ENCODE results near the gene GFRA3. TPM values are rescaled to one million over a fixed set of nuclear protein-coding genes. Genes with fewer than 3 reads are reported as not detected.
"Not testable (repeated sequence)": the region's sequence is repeated elsewhere in the genome, so short reads cannot be mapped to it uniquely, and the experiment has no call there.

GFRA3 gene, protein sequence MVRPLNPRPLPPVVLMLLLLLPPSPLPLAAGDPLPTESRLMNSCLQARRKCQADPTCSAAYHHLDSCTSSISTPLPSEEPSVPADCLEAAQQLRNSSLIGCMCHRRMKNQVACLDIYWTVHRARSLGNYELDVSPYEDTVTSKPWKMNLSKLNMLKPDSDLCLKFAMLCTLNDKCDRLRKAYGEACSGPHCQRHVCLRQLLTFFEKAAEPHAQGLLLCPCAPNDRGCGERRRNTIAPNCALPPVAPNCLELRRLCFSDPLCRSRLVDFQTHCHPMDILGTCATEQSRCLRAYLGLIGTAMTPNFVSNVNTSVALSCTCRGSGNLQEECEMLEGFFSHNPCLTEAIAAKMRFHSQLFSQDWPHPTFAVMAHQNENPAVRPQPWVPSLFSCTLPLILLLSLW
- 4.2 TPM for polyA plus RNA-seq (2013, experiment 1 of 2)
- 2.3 TPM for polyA plus RNA-seq (2013, experiment 2 of 2)

DNA sequence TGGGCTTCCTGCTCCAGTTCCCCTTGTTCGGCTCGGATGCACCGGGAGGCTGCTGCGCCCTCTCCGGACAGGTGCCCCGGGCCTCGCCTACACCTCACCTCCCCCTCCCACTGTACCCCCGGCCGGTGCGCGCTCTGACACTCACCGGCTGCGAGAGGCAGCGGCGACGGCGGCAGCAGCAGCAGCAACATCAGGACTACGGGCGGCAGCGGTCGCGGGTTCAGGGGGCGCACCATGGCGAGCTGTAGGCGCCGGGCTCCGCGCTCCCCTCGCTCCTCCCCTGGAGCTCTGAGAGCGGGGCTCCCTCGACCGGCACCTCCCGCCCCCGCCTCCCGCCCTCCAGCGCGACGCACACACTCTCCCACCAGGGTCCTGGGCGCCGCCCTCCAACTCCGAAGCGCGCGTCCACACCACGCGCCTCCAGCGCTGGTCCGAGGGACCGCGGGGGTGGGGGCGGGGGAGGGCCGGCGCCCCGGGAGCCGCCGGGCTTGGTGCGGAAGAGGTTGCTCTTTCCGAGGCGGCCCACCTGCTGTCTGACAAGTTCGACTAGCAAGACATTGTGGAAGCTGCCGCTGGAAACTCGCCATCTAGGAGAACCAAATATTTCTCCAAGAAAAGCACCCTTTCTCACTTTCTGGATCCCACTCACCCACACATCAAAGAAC is at the start of gene GFRA3:
GFRA3 (minus strand) TSS at position 433 of the 665 bp plus-strand sequence; CDS start at position 236, 197 bp downstream.
- Histone ChIP-seq H3K4me1 (ENCODE audit: control insufficient read depth, insufficient read depth, low read length, poor library complexity, severe bottlenecking) (no peaks in the 10 kb centered on the region), H3K36me3 (ENCODE audit: control insufficient read depth, insufficient read depth, low read length) (no peaks in the 10 kb centered on the region), H3K4me3 (ENCODE audit: extremely low read depth, insufficient read depth, low read length, poor library complexity, severe bottlenecking) (peak within 1 kb of the TSS; percentile 32), H3K27ac (ENCODE audit: low read depth, low read length, severe bottlenecking) (no peak within 1 kb of the TSS), H3K9me3 (ENCODE audit: control insufficient read depth, low read length) (no peaks in the 10 kb centered on the region)
- WGBS, 2 experiments (ENCODE audit: insufficient coverage in 2 of 2) = 1 to 2% methylated on average over 22 to 43 of the region's 62 CpGs

DNA sequence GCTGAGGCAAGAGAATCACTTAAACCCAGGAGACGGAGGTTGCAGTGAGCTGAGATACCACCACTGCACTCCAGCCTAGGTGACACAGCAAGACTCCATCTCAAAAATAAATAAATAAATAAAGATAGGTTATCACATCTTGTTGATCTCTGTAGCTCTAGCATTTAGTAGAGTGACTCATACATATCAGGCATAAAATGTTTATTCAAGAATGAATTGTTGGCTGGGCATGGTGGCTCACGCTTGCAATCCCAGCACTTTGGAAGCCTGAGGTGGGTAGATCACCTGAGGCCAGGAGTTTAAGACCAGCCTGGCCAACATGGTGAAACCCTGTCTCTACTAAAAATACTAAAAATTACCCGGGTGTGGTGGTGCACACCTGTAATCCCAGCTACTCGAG is 43.8 kb upstream of the GFRA3 start:
- H3K27ac ChIP-seq (ENCODE audit: low read depth, low read length, severe bottlenecking); H3K4me1 ChIP-seq (ENCODE audit: control insufficient read depth, insufficient read depth, low read length, poor library complexity, severe bottlenecking); H3K4me3 ChIP-seq (ENCODE audit: extremely low read depth, insufficient read depth, low read length, poor library complexity, severe bottlenecking); H3K9me3 ChIP-seq (ENCODE audit: control insufficient read depth, low read length): not testable (repeated sequence)
- WGBS, 2 experiments (ENCODE audit: insufficient coverage in 2 of 2) = 100% methylated on average over 1 to 3 of the region's 4 CpGs
- H3K36me3 ChIP-seq (ENCODE audit: control insufficient read depth, insufficient read depth, low read length) = peaks cover 52% of the 10 kb centered on the region

DNA sequence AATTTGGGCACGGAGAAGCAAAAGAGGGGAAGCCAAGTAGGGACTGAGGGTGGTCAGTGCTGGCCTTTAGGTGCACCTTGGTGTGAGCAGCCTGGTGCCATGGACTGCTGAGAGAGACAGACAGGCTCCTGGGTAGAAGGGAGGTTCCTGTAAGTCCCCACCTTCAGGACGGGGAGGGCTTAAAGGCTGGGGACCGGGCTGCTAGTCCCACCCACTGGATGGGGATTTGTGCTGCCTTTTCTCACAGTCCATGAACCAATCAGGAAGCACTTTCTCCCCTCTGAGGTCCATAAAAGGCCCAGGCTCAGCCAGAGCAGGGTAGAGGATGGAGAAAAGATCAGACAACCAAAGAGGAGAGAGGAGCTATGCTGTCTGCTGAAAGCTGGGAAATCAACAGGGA is 41.9 kb upstream of the GFRA3 start:
- Histone ChIP-seq H3K4me1 (ENCODE audit: control insufficient read depth, insufficient read depth, low read length, poor library complexity, severe bottlenecking) (no peaks in the 10 kb centered on the region), H3K36me3 (ENCODE audit: control insufficient read depth, insufficient read depth, low read length) (peaks cover 59% of the 10 kb centered on the region), H3K27ac (ENCODE audit: low read depth, low read length, severe bottlenecking) (no peak overlapping the region), H3K4me3 (ENCODE audit: extremely low read depth, insufficient read depth, low read length, poor library complexity, severe bottlenecking) (no peak overlapping the region), H3K9me3 (ENCODE audit: control insufficient read depth, low read length) (no peaks in the 10 kb centered on the region)
- 87 to 100% methylated on average over 1 to 3 of the region's 3 CpGs for whole genome bisulfite sequencing, 2 experiments (ENCODE audit: insufficient coverage in 2 of 2)

DNA sequence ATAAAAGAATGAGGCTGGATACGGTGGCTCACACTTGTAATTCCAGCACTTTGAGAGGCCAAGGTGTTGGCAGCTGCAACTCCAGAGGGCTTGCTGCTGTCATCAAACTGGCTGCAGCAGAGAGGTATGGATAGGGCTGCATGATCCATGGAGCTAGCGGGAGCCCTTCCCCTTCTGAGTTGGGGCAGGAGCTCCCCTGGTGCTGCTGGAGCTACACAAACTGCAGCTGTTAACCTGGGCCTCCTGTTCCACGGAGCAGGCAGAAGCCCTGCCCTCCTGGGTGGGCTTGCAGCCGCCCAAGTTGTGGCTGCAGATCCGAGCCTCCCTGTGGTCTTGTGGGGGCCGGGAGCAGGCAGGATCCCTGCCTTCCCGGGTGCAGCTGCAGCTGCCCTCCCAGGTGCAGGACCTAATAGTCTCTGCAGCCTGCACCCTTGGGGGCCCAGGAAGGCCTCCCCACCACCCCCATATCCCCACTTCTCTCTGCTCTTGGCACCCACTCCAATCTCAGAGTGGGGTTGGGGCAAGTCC is 41.4 kb upstream of the GFRA3 start:
- no peak overlapping the region for H3K4me3 ChIP-seq (ENCODE audit: extremely low read depth, insufficient read depth, low read length, poor library complexity, severe bottlenecking)
- no peaks in the 10 kb centered on the region for H3K4me1 ChIP-seq (ENCODE audit: control insufficient read depth, insufficient read depth, low read length, poor library complexity, severe bottlenecking)
- 84 to 90% methylated on average over 5 to 7 of the region's 7 CpGs for WGBS, 2 experiments (ENCODE audit: insufficient coverage in 2 of 2)
- no peaks in the 10 kb centered on the region for H3K9me3 ChIP-seq (ENCODE audit: control insufficient read depth, low read length)
- peaks cover 59% of the 10 kb centered on the region for H3K36me3 ChIP-seq (ENCODE audit: control insufficient read depth, insufficient read depth, low read length)
- no peak overlapping the region for H3K27ac ChIP-seq (ENCODE audit: low read depth, low read length, severe bottlenecking)

DNA sequence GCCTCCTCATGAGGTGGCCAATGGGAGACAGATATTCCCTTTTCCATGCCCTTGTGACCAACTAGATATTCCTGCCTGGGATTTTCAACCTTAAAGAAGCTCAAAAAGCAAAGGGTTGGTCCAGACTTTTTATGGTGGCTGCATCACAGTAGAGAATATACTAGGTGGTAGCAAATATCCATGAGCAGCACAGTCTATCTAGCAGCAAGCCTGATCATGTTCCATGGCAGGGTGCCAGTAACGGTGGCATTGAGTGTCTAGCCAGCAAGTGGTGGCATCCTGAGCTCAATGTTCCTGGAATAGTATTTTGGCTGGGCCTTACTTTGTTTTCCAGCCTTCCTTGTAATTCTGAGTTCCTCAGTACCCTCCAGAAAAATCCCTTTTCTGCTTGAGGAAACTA is 31.4 kb upstream of the GFRA3 start:
- Histone ChIP-seq H3K4me1 (ENCODE audit: control insufficient read depth, insufficient read depth, low read length, poor library complexity, severe bottlenecking) (no peaks in the 10 kb centered on the region), H3K9me3 (ENCODE audit: control insufficient read depth, low read length) (no peaks in the 10 kb centered on the region), H3K27ac (ENCODE audit: low read depth, low read length, severe bottlenecking) (no peak overlapping the region), H3K4me3 (ENCODE audit: extremely low read depth, insufficient read depth, low read length, poor library complexity, severe bottlenecking) (no peak overlapping the region), H3K36me3 (ENCODE audit: control insufficient read depth, insufficient read depth, low read length) (peaks cover 24% of the 10 kb centered on the region)
- 100% methylated on average over 1 of the region's 1 CpG; no CpG with 5 or more reads in 1 of the 2 experiments for WGBS, 2 experiments (ENCODE audit: insufficient coverage in 2 of 2)

DNA sequence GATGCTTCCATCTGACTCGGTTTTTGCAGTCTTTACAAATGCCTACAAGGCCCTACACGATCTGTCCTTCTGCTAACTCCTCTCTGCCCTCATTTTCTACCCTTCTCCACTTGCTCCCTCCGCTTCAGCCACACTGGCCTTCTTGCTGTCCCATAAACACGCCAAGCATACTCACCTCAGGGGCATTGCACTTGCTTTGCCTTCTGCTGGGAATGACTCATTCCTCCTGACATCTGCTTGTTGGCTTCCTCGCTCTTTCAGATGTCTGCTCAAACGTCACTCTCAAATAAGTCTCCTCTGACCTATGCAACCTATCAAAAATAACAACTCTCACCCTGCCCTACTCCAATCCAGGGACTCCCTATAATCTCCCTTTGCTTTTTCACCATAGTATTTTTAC is 29.0 kb upstream of the GFRA3 start:
- Histone ChIP-seq H3K4me1 (ENCODE audit: control insufficient read depth, insufficient read depth, low read length, poor library complexity, severe bottlenecking) (no peaks in the 10 kb centered on the region), H3K4me3 (ENCODE audit: extremely low read depth, insufficient read depth, low read length, poor library complexity, severe bottlenecking) (no peak overlapping the region), H3K9me3 (ENCODE audit: control insufficient read depth, low read length) (no peaks in the 10 kb centered on the region), H3K36me3 (ENCODE audit: control insufficient read depth, insufficient read depth, low read length) (peaks cover 14% of the 10 kb centered on the region), H3K27ac (ENCODE audit: low read depth, low read length, severe bottlenecking) (no peak overlapping the region)
- WGBS, 2 experiments (ENCODE audit: insufficient coverage in 2 of 2) = 82 to 95% methylated on average over 6 of the region's 6 CpGs

DNA sequence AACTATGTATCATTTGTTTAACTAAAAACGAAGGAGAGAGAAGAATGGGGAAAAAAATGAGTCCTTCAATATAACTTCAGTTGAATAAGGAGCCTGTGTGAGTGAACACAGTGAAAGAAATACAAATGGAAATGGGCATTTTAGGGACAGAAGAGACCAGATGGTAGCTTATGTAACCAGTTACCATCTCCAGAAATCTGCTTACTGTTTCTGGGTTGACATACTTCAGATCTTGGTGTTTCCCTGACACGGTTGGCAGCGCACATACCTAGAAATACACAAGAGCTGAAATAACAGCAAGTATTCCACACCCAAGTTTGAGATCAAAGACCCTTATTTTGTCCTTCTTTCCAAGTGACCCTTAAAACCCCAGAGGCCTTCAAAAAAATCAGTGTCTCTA is 14.9 kb upstream of the GFRA3 start:
- H3K27ac ChIP-seq (ENCODE audit: low read depth, low read length, severe bottlenecking) = no peak overlapping the region
- no peaks in the 10 kb centered on the region for H3K9me3 ChIP-seq (ENCODE audit: control insufficient read depth, low read length)
- peaks cover 53% of the 10 kb centered on the region for H3K36me3 ChIP-seq (ENCODE audit: control insufficient read depth, insufficient read depth, low read length)
- no peaks in the 10 kb centered on the region for H3K4me1 ChIP-seq (ENCODE audit: control insufficient read depth, insufficient read depth, low read length, poor library complexity, severe bottlenecking)
- WGBS, 2 experiments (ENCODE audit: insufficient coverage in 2 of 2) = 97 to 100% methylated on average over 2 to 3 of the region's 3 CpGs
- no peak overlapping the region for H3K4me3 ChIP-seq (ENCODE audit: extremely low read depth, insufficient read depth, low read length, poor library complexity, severe bottlenecking)

DNA sequence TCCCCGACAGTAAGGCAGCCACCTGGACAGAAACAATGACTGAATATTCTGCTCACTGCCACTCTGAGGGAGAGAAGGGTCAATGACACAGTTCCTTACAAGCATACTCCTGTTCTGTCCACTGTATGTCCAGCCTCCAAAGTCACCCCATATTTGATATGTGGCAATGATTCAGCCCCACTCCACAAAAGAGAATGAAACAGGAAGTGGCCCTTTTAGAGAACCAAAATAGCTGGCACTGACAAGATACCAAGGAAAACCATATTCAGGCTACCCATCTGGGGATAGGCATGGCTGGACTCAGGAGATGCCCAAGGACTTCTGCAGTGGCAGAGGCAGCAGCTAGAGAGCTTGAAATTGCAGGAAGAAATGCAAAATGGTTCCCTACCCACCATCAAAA is 12.8 kb upstream of the GFRA3 start:
- Histone ChIP-seq H3K27ac (ENCODE audit: low read depth, low read length, severe bottlenecking) (no peak overlapping the region), H3K36me3 (ENCODE audit: control insufficient read depth, insufficient read depth, low read length) (peaks cover 56% of the 10 kb centered on the region), H3K4me1 (ENCODE audit: control insufficient read depth, insufficient read depth, low read length, poor library complexity, severe bottlenecking) (no peaks in the 10 kb centered on the region), H3K9me3 (ENCODE audit: control insufficient read depth, low read length) (no peaks in the 10 kb centered on the region), H3K4me3 (ENCODE audit: extremely low read depth, insufficient read depth, low read length, poor library complexity, severe bottlenecking) (no peak overlapping the region)
- WGBS, 2 experiments (ENCODE audit: insufficient coverage in 2 of 2) = 100% methylated on average over 1 of the region's 1 CpG; no CpG with 5 or more reads in 1 of the 2 experiments

DNA sequence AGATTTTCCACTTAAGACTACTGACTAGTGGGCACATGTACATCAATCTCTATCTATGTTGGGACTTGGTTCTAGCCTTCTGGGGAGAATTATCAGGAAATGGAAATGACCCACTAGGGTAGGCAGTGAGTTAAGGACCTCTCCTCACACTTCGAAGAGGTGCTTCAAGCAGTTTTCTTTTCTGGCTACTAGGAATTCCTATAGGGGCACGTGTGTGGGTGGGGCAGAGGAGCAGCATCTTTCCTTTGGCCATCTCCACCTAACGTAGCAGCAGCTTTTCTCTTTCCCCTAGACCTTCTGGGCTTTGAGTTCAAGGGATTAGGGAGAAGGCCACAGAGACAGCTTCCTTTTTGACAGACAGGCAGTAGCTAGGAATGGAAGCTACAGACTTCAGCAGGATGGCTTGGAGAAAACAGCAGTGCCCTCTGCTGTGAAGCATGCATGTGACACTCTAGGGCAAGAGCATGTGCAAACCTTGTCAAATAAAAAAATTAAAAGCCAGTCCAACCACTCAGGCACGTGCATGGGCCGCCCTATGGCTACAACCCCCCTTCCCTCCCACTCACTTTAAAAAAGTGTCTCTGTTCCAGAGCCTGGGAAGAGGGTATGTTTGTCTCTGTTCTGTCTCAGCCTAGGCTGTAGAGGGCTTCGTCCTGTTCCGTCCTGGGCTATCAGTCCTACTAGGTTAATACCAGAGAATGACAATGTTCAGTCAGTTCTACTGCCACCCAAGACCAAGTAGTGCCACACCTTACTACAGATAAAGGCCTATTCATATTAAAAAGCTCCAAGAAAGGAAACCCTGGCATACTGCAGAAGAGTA is 8.7 kb upstream of the GFRA3 start:
- Histone ChIP-seq H3K9me3 (ENCODE audit: control insufficient read depth, low read length) (no peaks in the 10 kb centered on the region), H3K4me1 (ENCODE audit: control insufficient read depth, insufficient read depth, low read length, poor library complexity, severe bottlenecking) (no peaks in the 10 kb centered on the region), H3K36me3 (ENCODE audit: control insufficient read depth, insufficient read depth, low read length) (peaks cover 35% of the 10 kb centered on the region), H3K27ac (ENCODE audit: low read depth, low read length, severe bottlenecking) (no peak overlapping the region), H3K4me3 (ENCODE audit: extremely low read depth, insufficient read depth, low read length, poor library complexity, severe bottlenecking) (no peak overlapping the region)
- 95 to 100% methylated on average over 1 to 4 of the region's 7 CpGs for WGBS, 2 experiments (ENCODE audit: insufficient coverage in 2 of 2)

DNA sequence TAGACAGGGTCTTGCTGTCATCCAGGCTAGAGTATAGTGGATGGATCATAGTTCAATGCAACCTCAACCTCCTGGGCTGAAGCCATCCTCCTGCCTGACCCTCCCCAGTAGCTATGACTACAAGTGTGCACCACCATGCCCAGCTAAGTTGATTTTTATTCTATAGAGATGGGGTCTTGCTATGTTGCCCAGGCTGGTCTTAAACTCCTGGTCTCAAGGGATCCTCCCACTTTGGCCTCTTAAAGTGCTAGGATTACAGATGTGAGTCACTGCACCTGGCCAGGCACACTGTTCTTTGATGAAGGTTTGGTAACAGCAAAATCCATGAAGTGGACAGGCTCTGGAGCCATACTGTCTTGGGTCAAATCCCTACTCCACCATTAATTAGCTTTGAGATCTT is 6.5 kb upstream of the GFRA3 start:
- no peak overlapping the region for H3K27ac ChIP-seq (ENCODE audit: low read depth, low read length, severe bottlenecking)
- H3K36me3 ChIP-seq (ENCODE audit: control insufficient read depth, insufficient read depth, low read length) = peaks cover 20% of the 10 kb centered on the region
- no peaks in the 10 kb centered on the region for H3K9me3 ChIP-seq (ENCODE audit: control insufficient read depth, low read length)
- H3K4me1 ChIP-seq (ENCODE audit: control insufficient read depth, insufficient read depth, low read length, poor library complexity, severe bottlenecking) = no peaks in the 10 kb centered on the region
- no peak overlapping the region for H3K4me3 ChIP-seq (ENCODE audit: extremely low read depth, insufficient read depth, low read length, poor library complexity, severe bottlenecking)

Data from mesodermal cell (in vitro differentiated cells).